ENCODE measurements around the gene PKNOX2.

The PKNOX2 gene

GRCh38 chr11:125398994-125399640, 234.6 kb downstream of the PKNOX2 start:
- no peak overlapping the region for H3K4me3 ChIP-seq (replicated peaks; ENCODE audit: low read depth, low read length)
- TF ChIP-seq, protein P1, sequence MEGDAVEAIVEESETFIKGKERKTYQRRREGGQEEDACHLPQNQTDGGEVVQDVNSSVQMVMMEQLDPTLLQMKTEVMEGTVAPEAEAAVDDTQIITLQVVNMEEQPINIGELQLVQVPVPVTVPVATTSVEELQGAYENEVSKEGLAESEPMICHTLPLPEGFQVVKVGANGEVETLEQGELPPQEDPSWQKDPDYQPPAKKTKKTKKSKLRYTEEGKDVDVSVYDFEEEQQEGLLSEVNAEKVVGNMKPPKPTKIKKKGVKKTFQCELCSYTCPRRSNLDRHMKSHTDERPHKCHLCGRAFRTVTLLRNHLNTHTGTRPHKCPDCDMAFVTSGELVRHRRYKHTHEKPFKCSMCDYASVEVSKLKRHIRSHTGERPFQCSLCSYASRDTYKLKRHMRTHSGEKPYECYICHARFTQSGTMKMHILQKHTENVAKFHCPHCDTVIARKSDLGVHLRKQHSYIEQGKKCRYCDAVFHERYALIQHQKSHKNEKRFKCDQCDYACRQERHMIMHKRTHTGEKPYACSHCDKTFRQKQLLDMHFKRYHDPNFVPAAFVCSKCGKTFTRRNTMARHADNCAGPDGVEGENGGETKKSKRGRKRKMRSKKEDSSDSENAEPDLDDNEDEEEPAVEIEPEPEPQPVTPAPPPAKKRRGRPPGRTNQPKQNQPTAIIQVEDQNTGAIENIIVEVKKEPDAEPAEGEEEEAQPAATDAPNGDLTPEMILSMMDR (IDR thresholded peaks at IDR 0.05; ENCODE audit: low read depth, low read length, missing control alignments), result no peak
- DNase-seq (ENCODE audit: extremely low read depth, low read depth), result no peak

DNA sequence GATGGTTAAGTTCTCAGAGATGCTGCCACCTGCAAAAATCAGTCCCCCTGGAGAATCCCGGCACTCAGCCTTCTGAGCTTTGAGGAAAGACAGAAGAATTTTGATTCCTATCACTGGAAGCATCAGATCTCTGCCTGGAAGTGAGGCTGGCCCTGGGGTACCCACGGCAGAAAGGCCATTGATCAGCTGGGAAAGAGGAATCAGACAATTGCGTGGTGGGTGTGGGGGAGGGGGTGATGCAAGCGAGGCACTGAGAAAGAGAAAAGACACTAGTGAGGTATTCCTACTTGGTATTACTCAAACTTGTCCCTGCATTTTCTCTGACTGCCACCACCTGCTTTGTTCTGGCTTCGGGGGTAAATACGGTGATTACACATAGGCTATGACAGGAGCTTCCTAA, 235.4 kb downstream of the PKNOX2 start:
- H3K4me3 ChIP-seq (replicated peaks; ENCODE audit: low read depth, low read length), result no peak overlapping the region
- TF ChIP-seq, protein P1 (IDR thresholded peaks at IDR 0.05; ENCODE audit: low read depth, low read length, missing control alignments), result no peak
- DNase-seq (ENCODE audit: extremely low read depth, low read depth), result no peak

DNA sequence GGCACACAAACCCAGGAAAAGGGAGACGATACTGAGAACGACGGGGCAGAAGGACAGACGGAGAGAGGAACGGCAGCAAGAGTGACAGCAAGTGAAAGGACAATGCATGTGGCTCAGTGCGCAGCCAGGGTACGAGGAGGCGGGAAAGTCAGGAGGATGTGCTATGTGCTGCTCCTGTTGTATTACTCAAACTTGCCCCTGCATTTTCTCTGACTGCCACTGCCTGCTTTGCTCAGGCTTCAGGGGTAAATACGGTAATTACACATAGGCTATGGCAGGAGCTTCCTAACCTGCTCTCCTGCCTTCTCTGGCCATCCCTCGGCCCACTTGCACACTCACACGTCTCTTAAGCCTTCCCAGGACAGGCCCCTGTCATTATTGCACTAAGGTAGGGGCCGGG, 236.7 kb downstream of the PKNOX2 start:
- no peak overlapping the region for H3K4me3 ChIP-seq (replicated peaks; ENCODE audit: low read depth, low read length)

GRCh38 chr11:125401746-125402145, 237.2 kb downstream of the PKNOX2 start:
- TF ChIP-seq, protein P1 (IDR thresholded peaks at IDR 0.05; ENCODE audit: low read depth, low read length, missing control alignments), result no peak
- DNase-seq (ENCODE audit: extremely low read depth, low read depth), result no peak
- no peak overlapping the region for H3K4me3 ChIP-seq (replicated peaks; ENCODE audit: low read depth, low read length)

More for the DNA sequence above, 236.7 kb downstream of the PKNOX2 start:
- DNase-seq (ENCODE audit: extremely low read depth, low read depth), result no peak
- TF ChIP-seq, protein P1 (IDR thresholded peaks at IDR 0.05; ENCODE audit: low read depth, low read length, missing control alignments), result no peak

- no peak overlapping the region for H3K4me3 ChIP-seq (replicated peaks; ENCODE audit: low read depth, low read length)
- DNase-seq (ENCODE audit: extremely low read depth, low read depth), result no peak
- TF ChIP-seq, protein P1 (IDR thresholded peaks at IDR 0.05; ENCODE audit: low read depth, low read length, missing control alignments), result no peak
These were observed 237.9 kb downstream of the PKNOX2 start for GRCh38 chr11:125402435-125402834.

- no peak for DNase-seq (ENCODE audit: extremely low read depth, low read depth)
- TF ChIP-seq, protein P1 (IDR thresholded peaks at IDR 0.05; ENCODE audit: low read depth, low read length, missing control alignments), result no peak
- no peak overlapping the region for H3K4me3 ChIP-seq (replicated peaks; ENCODE audit: low read depth, low read length)
These were observed 239.7 kb downstream of the PKNOX2 start for GRCh38 chr11:125404157-125404810.

Measured in HFF-Myc (cell line).